ENCODE results near the gene ITGB5. TPM values are rescaled to one million over a fixed set of nuclear protein-coding genes. Genes with fewer than 3 reads are reported as not detected.
A peak's percentile ranks its signal among the peaks of the same experiment; 100 is the strongest.
"Not testable (repeated sequence)": the region's sequence is repeated elsewhere in the genome, so short reads cannot be mapped to it uniquely, and the experiment has no call there.

Gene ITGB5
- total RNA-seq, 1 donor from 2014 or later, result 139 TPM

- peaks cover 2% of the 10 kb centered on the region for H3K4me1 Mint-ChIP-seq (ENCODE audit: low read depth, unreplicated experiment)
- FAIRE-seq, result no peak
Observed at GRCh38 chr3:124751501-124751900, 135.7 kb downstream of the ITGB5 start.

GRCh38 chr3:124749877-124750276, 137.3 kb downstream of the ITGB5 start:
- H3K4me1 ChIP-seq (ENCODE audit: insufficient read depth, low read length); H3K4me2 ChIP-seq (ENCODE audit: low read length); FAIRE-seq; H4K20me1 ChIP-seq (ENCODE audit: insufficient read depth, low read length); H3K27me3 Mint-ChIP-seq (ENCODE audit: low read depth, unreplicated experiment); H3K36me3 ChIP-seq (ENCODE audit: insufficient read depth, low read length); H3K27ac Mint-ChIP-seq (ENCODE audit: unreplicated experiment); DNase-seq (ENCODE audit: low read depth); H3K4me3 ChIP-seq (ENCODE audit: insufficient read depth, low read depth, low read length); H3K4me3 Mint-ChIP-seq (ENCODE audit: unreplicated experiment); H3K79me2 ChIP-seq (ENCODE audit: insufficient read depth, low read length); H3K9me3 Mint-ChIP-seq (ENCODE audit: unreplicated experiment); H3K36me3 Mint-ChIP-seq (ENCODE audit: low read depth, unreplicated experiment); H3K27me3 ChIP-seq (ENCODE audit: insufficient read depth, low read length); H3K9me3 ChIP-seq (ENCODE audit: insufficient read depth, low read depth, low read length); H2AFZ ChIP-seq (ENCODE audit: low read depth, low read length); H3K27ac ChIP-seq (ENCODE audit: low read depth, low read length); H3K9ac ChIP-seq (ENCODE audit: low read length): not testable (repeated sequence)
- H3K4me1 Mint-ChIP-seq (ENCODE audit: low read depth, unreplicated experiment), result peaks cover 18% of the 10 kb centered on the region

More at GRCh38 chr3:124751501-124751900, 135.7 kb downstream of the ITGB5 start:
- Histone ChIP-seq H3K4me1 (ENCODE audit: insufficient read depth, low read length) (no peaks in the 10 kb centered on the region), H3K36me3 (ENCODE audit: insufficient read depth, low read length) (peaks cover 5% of the 10 kb centered on the region), H3K79me2 (ENCODE audit: insufficient read depth, low read length) (no peaks in the 10 kb centered on the region), H3K9ac (ENCODE audit: low read length) (no peak overlapping the region), H3K9me3 (ENCODE audit: insufficient read depth, low read depth, low read length) (no peaks in the 10 kb centered on the region), H3K27ac (ENCODE audit: low read depth, low read length) (no peak overlapping the region), H4K20me1 (ENCODE audit: insufficient read depth, low read length) (peaks cover 4% of the 10 kb centered on the region), H3K4me3 (ENCODE audit: insufficient read depth, low read depth, low read length) (no peak overlapping the region), H3K27me3 (ENCODE audit: insufficient read depth, low read length) (no peaks in the 10 kb centered on the region), H3K4me2 (ENCODE audit: low read length) (no peak overlapping the region), H2AFZ (ENCODE audit: low read depth, low read length) (no peak overlapping the region)
- H3K9me3 Mint-ChIP-seq (ENCODE audit: unreplicated experiment), result no peaks in the 10 kb centered on the region
- peaks cover 4% of the 10 kb centered on the region for H3K36me3 Mint-ChIP-seq (ENCODE audit: low read depth, unreplicated experiment)
- no peak overlapping the region for H3K4me3 Mint-ChIP-seq (ENCODE audit: unreplicated experiment)
- DNase-seq (ENCODE audit: low read depth), result no peak
- peaks cover 3% of the 10 kb centered on the region for H3K27me3 Mint-ChIP-seq (ENCODE audit: low read depth, unreplicated experiment)
- TF ChIP-seq CTCF (IDR thresholded peaks at IDR 0.05; ENCODE audit: insufficient read depth, low read depth, low read length) (no peak), EZH2 (IDR thresholded peaks at IDR 0.05; ENCODE audit: insufficient read depth, low read length) (no peak)
- no peak overlapping the region for H3K27ac Mint-ChIP-seq (ENCODE audit: unreplicated experiment)

- no peak overlapping the region for H3K9ac ChIP-seq (ENCODE audit: low read length)
- H2AFZ ChIP-seq (ENCODE audit: low read depth, low read length), result no peak overlapping the region
- FAIRE-seq (no peak), DNase-seq (ENCODE audit: low read depth) (no peak)
- H3K4me1 ChIP-seq (ENCODE audit: insufficient read depth, low read length), result no peaks in the 10 kb centered on the region
- Mint-ChIP-seq H3K4me1 (ENCODE audit: low read depth, unreplicated experiment) (peaks cover 21% of the 10 kb centered on the region), H3K9me3 (ENCODE audit: unreplicated experiment) (no peaks in the 10 kb centered on the region), H3K4me3 (ENCODE audit: unreplicated experiment) (no peak overlapping the region), H3K27me3 (ENCODE audit: low read depth, unreplicated experiment) (no peaks in the 10 kb centered on the region), H3K36me3 (ENCODE audit: low read depth, unreplicated experiment) (peaks cover 2% of the 10 kb centered on the region), H3K27ac (ENCODE audit: unreplicated experiment) (peak overlapping the region; percentile 12)
- H3K9me3 ChIP-seq (ENCODE audit: insufficient read depth, low read depth, low read length), result no peaks in the 10 kb centered on the region
- H3K4me3 ChIP-seq (ENCODE audit: insufficient read depth, low read depth, low read length), result no peak overlapping the region
- H3K27ac ChIP-seq (ENCODE audit: low read depth, low read length), result no peak overlapping the region
- no peak for TF ChIP-seq CTCF (IDR thresholded peaks at IDR 0.05; ENCODE audit: insufficient read depth, low read depth, low read length)
- H4K20me1 ChIP-seq (ENCODE audit: insufficient read depth, low read length), result peaks cover 4% of the 10 kb centered on the region
- no peak overlapping the region for H3K4me2 ChIP-seq (ENCODE audit: low read length)
- no peaks in the 10 kb centered on the region for H3K79me2 ChIP-seq (ENCODE audit: insufficient read depth, low read length)
- H3K36me3 ChIP-seq (ENCODE audit: insufficient read depth, low read length), result peaks cover 17% of the 10 kb centered on the region
- H3K27me3 ChIP-seq (ENCODE audit: insufficient read depth, low read length), result no peaks in the 10 kb centered on the region
Observed at GRCh38 chr3:124748560-124749198, 138.5 kb downstream of the ITGB5 start.
